Kidney epithelial cell (primary cell): ENCODE measurements around the gene DYRK1A. TPM values are rescaled to one million over a fixed set of nuclear protein-coding genes. Genes with fewer than 3 reads are reported as not detected.

Experiments used
- DNase-seq: peaks from one replicate; pipeline ENCODE4 v3.0.0-alpha.2; 2010; ENCODE audit warnings: low read depth
- H3K27me3 ChIP-seq: 2 replicates; pipeline ENCODE4 v1.6.0; 2011; ENCODE audit warnings: low read length; ENCODE audit not compliant: control insufficient read depth, insufficient read depth
- H3K36me3 ChIP-seq: 2 replicates; pipeline ENCODE4 v1.5.1; 2011; ENCODE audit warnings: low read length; ENCODE audit not compliant: control insufficient read depth, insufficient read depth
- H3K4me3 ChIP-seq: 2 replicates; pipeline ENCODE4 v1.5.1; 2011; ENCODE audit warnings: low read depth, mild to moderate bottlenecking, control low read depth, low read length
- total RNA-seq: library from RNA; depleted of rRNA; stranded (reverse); fragments of >200 nt; gene quantifications from 2 replicates; pipeline ENCODE4 v1.2.3, GENCODE V29; 2015
- TF ChIP-seq, protein P1 (sequence below): IDR thresholded peaks from 2 replicates; pipeline ENCODE4 v1.5.1; 2011; ENCODE audit warnings: mild to moderate bottlenecking, moderate library complexity, low read length, control low read depth, inconsistent platforms; ENCODE audit not compliant: insufficient read depth, poor library complexity, severe bottlenecking

Gene DYRK1A
- total RNA-seq, 1 donor from 2014 or later: 53.1 TPM

DNA sequence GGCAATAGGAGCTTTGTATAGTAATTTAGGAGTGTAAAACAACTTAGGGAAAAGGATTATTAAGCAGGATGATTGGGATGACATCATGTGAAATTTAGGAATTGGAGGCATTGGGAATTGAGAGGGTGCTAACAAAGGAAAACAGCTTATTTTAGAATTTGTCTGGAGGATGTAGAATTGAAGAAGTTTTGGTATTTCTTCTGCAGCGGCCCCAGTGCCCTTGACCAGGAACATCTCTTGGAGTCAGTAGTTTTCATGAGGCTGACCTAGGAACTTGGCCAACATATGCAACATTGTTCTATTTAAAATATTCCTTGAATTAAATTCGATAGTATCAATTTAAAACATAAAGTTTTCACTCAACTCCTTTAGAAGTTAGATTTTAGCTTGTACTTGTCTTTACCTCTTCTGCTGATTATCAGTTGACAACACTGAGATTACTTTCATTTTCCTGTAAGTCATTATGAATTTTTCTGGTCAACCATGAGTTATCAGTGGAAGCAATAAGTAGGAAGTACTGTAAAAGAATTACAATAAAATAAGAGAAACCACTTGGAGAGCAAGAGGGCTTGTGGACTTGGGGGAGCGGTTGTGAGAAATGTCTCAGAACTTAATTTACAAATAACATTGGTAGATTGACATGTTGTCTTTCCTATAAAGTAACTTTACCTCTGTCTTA is 52.8 kb downstream of the DYRK1A start:
- TF ChIP-seq, protein P1, sequence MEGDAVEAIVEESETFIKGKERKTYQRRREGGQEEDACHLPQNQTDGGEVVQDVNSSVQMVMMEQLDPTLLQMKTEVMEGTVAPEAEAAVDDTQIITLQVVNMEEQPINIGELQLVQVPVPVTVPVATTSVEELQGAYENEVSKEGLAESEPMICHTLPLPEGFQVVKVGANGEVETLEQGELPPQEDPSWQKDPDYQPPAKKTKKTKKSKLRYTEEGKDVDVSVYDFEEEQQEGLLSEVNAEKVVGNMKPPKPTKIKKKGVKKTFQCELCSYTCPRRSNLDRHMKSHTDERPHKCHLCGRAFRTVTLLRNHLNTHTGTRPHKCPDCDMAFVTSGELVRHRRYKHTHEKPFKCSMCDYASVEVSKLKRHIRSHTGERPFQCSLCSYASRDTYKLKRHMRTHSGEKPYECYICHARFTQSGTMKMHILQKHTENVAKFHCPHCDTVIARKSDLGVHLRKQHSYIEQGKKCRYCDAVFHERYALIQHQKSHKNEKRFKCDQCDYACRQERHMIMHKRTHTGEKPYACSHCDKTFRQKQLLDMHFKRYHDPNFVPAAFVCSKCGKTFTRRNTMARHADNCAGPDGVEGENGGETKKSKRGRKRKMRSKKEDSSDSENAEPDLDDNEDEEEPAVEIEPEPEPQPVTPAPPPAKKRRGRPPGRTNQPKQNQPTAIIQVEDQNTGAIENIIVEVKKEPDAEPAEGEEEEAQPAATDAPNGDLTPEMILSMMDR: no peak

DNA sequence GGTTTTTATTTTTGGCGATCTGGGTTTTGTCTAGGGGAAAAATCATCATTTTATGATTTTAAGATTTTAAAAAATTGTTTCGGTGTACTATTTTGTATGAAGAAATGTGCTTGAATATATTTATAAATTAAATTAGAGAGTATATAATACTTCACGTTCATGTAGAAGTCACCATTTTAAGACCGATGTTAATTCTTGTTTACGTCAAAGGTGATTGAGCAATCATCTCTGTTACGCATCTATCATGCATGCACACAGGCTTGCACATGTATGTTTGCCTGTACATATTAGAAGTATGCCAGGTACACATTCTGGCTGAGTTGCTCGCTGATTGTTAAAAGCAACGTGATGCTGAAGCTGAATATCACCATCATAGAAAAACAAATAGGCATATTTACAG is 54.7 kb downstream of the DYRK1A start:
- DNase-seq: no peak
- H3K36me3 ChIP-seq: peaks cover 2% of the 10 kb centered on the region
- TF ChIP-seq, protein P1: no peak
- no peak overlapping the region for H3K4me3 ChIP-seq
- no peaks in the 10 kb centered on the region for H3K27me3 ChIP-seq

More for the DNA sequence above, 52.8 kb downstream of the DYRK1A start:
- no peak for DNase-seq
- H3K4me3 ChIP-seq: no peak overlapping the region
- no peaks in the 10 kb centered on the region for H3K27me3 ChIP-seq
- H3K36me3 ChIP-seq: peaks cover 2% of the 10 kb centered on the region

DNA sequence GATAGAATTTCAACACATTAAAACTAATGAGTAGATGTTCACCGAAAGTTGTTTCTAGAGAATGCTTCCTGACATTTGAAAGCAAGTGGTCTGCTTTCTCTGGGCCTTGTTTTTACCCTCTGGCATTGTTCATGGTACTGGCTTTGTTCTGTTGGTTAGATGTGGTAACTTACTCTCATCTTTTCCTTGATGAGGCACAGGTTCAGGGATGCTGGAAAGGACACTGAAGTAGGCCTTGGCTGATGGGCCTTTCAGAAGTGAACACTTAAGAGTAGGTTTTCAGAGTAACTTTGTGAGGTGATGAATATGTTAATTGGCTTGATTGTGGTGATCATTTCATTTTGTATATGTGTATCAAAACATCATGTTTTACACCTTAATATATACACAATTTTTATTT is 55.8 kb downstream of the DYRK1A start:
- TF ChIP-seq, protein P1: no peak
- H3K27me3 ChIP-seq: no peaks in the 10 kb centered on the region
- DNase-seq: no peak
- H3K4me3 ChIP-seq: no peak overlapping the region
- peaks cover 2% of the 10 kb centered on the region for H3K36me3 ChIP-seq

DNA sequence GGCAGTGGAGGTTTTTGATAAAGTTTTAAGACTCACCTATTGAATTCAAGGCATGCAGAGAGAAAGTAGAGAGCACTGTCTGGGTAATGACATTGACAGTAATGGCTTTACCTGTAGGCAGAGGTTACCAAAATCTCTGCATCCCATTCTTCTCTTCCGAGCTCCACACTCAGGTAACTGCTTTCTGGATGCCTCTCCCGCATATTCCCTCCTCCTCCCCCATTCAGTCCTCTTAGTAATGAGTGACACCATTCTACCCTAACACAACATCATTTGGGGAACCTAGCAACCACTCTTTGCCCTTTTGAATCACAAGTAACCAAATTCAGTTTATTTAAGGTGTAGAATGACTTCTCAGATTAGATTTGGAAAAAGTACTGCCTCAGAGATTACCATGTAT is 56.5 kb downstream of the DYRK1A start:
- TF ChIP-seq, protein P1: no peak
- Histone ChIP-seq H3K27me3 (no peaks in the 10 kb centered on the region), H3K36me3 (peaks cover 2% of the 10 kb centered on the region), H3K4me3 (no peak overlapping the region)
- DNase-seq: no peak

- TF ChIP-seq, protein P1: no peak
- no peak for DNase-seq
- Histone ChIP-seq H3K4me3 (no peak overlapping the region), H3K36me3 (peaks cover 2% of the 10 kb centered on the region), H3K27me3 (no peaks in the 10 kb centered on the region)
Measured at GRCh38 chr21:37424396-37424795, 57.8 kb downstream of the DYRK1A start.

DNA sequence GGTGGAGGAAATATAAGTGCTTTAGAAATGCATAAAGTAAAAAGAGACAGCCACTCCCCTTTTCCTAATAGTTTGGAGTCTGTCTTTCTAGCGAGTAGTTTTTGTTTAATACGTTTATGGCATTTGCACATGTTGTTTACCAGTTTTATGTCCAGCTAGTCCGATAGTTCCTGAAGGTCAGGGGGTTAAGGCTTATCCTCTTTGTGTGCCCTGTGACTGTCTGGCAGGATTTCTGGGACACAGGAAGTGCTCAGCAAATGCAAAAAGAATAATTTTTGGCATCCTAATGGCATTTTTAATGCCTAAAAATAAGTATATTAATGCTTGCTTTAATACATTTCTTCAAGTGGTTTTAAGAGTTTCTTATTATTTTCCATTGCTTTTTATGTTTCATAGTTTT is 58.4 kb downstream of the DYRK1A start:
- TF ChIP-seq, protein P1: no peak
- H3K27me3 ChIP-seq: no peaks in the 10 kb centered on the region
- H3K36me3 ChIP-seq: peaks cover 2% of the 10 kb centered on the region
- no peak for DNase-seq
- H3K4me3 ChIP-seq: no peak overlapping the region
